Right lobe of liver (tissue), 6 donors: Measurements from ENCODE around the gene FTO. TPM values are rescaled to one million over a fixed set of nuclear protein-coding genes. Genes with fewer than 3 reads are reported as not detected.

Source experiments
- ATAC-seq, 4 donors: fragments of 200-7000 bp; cut with Tn5 transposase; one replicate each; pipeline ENCODE4 v1.9.1; 2020; ENCODE audit warnings: mild to moderate bottlenecking in 4 of 4, moderate library complexity in 4 of 4
- DNase-seq, 3 donors: peaks; one replicate each; pipeline ENCODE4 v3.0.0-alpha.2; 2020
- H3K27ac ChIP-seq, 3 donors: fragments of 200-600 bp; one replicate each; pipeline ENCODE4 v1.8.0; 2022
- H3K27me3 ChIP-seq, 2 donors: fragments of 200-600 bp; one replicate each; pipeline ENCODE4 v1.8.0; 2022
- H3K36me3 ChIP-seq, 4 donors: fragments of 200-600 bp; sonication (generic) in 1 of 4; one replicate each; pipeline versions ENCODE4 v1.5.1 to v1.8.0; 2017 to 2022; ENCODE audit warnings: control low read depth in 1 of 4
- H3K4me1 ChIP-seq, 4 donors: fragments of 200-600 bp; sonication (generic) in 1 of 4; one replicate each; pipeline versions ENCODE4 v1.5.1 to v1.8.0; 2017 to 2022; ENCODE audit warnings: control low read depth in 1 of 4
- H3K4me3 ChIP-seq, 3 donors: fragments of 200-600 bp; one replicate each; pipeline ENCODE4 v1.8.0; 2022
- H3K9me3 ChIP-seq, 4 donors: fragments of 200-600 bp; sonication (generic) in 1 of 4; one replicate each; pipeline versions ENCODE4 v1.5.1 to v1.8.0; 2017 to 2022; ENCODE audit warnings: control low read depth in 1 of 4
- CTCF ChIP-seq, 4 donors: fragments of 200-600 bp in 3 of 4; fragments of 450-650 bp in 1 of 4; IDR thresholded peaks; one replicate each; pipeline versions ENCODE4 v1.5.1 to v1.8.0; 2016 to 2022; ENCODE audit warnings: antibody characterized with exemption in 4 of 4, mild to moderate bottlenecking in 2 of 4
- POLR2A ChIP-seq: fragments of 450-650 bp; IDR thresholded peaks from one replicate; pipeline ENCODE4 v1.6.1; 2017; ENCODE audit warnings: antibody characterized with exemption, mild to moderate bottlenecking
- WGBS: methylation state at CpG from one replicate; pipeline ENCODE4 v1.1.6; 2018; ENCODE audit warnings: low coverage, low lambda C conversion rate; ENCODE audit not compliant: insufficient coverage; ENCODE audit errors: missing lambda C conversion rate; 5-methylcytosine and 5-hydroxymethylcytosine counted together
- intact Hi-C, 2 donors: fragments of 100-400 bp; cut with DNase I; formaldehyde crosslinking; loops; one replicate each; pipeline versions ENCODE4 v1.11.2 to v1.14.1; 2022
- total RNA-seq, 6 experiments: library from RNA; depleted of rRNA in 2 of 6; stranded (reverse); fragments of >200 nt in 2 of 6; fragmentation: NEBNext Ultra II Directional in 3 of 6; extraction: Animal tissue kit (Norgen Biotek cat#: 25700) in 3 of 6; gene quantifications; one replicate each; pipeline versions ENCODE4 v1.1.0 to v1.2.4, GENCODE V29; 2016 to 2023
- donor health status: DM: no; HTN: yes; CAD: no.
- donor health status: DM: no; HTN: no; CAD: no.
- donor health status: DM: no; HTN: no; CAD: no.
- donor health status: DM: no; HTN: yes; CAD: no.
- donor health status: DM: no; HTN: yes; CAD: no.

FTO gene
- total RNA-seq, 6 experiments from 2014 or later = 28.9 to 51.6 (median 33.6) TPM

DNA sequence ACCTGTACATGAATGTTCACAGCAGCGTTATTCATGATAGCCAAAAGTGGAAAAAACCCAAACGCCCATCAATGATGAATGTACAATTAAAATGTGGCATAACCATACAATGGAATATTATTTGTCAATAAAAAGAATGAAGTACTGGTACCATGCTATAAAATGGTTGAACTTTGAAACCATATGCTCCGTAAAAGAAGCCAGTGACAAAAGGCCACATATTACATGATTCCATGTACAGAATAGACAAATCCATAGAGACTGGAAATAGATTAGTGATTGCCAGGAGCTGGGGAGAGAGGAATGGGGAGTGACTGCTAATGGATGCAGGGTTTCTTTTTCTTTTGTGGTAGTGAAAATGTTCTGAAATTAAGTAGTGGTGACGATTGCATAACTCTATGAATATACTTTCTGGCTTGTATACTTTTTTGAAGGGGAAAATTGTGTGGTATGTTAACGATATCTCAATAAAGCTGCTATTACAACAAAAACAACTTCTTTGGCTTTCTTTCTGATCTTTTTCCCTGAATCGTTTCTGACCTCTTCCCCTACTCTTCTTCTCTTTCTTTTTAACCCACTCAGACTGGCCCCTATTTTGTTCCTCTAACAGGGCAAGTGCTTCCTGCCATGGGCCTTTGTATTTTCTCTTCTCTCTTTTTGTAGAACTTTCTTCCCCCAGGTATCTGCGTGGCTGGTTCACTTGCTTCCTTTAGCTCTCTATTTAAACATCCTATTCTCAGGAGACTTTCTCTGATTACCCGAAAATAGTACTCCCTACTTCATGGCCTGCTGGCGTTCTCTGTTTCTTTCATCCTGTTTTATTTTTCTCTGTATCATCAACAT lies 67.9 kb downstream of the FTO start:
- H3K27me3 ChIP-seq = no peaks in the 10 kb centered on the region
- intact Hi-C loops = no loop called here
- peaks cover 0 to 24% (median 11%) of the 10 kb centered on the region in 4 donors for H3K4me1 ChIP-seq
- no peak for DNase-seq
- H3K9me3 ChIP-seq = no peaks in the 10 kb centered on the region
- TF ChIP-seq CTCF (IDR thresholded peaks at IDR 0.05) = no peak
- no peak for TF ChIP-seq POLR2A
- no peak overlapping the region for H3K4me3 ChIP-seq
- ATAC-seq = no peak
- H3K27ac ChIP-seq = no peak overlapping the region
- WGBS = 67% methylated on average over 9 of the region's 9 CpGs
- H3K36me3 ChIP-seq = no peaks in the 10 kb centered on the region

- Histone ChIP-seq H3K27ac (no peak overlapping the region), H3K4me1 (peaks cover 0 to 33% (median 15%) of the 10 kb centered on the region in 4 donors), H3K4me3 (no peak overlapping the region), H3K36me3 (no peaks in the 10 kb centered on the region), H3K9me3 (no peaks in the 10 kb centered on the region), H3K27me3 (no peaks in the 10 kb centered on the region)
- DNase-seq = no peak
- intact Hi-C loops = no loop called here
- TF ChIP-seq POLR2A = no peak
- peak; percentile 51 to 66 (median 61) for TF ChIP-seq CTCF (IDR thresholded peaks at IDR 0.05)
- ATAC-seq = peak; percentile 80 to 91 (median 86)
- WGBS = 14% methylated on average over 5 of the region's 5 CpGs
These were observed 69.3 kb downstream of the FTO start for GRCh38 chr16:53773150-53773846.

DNA sequence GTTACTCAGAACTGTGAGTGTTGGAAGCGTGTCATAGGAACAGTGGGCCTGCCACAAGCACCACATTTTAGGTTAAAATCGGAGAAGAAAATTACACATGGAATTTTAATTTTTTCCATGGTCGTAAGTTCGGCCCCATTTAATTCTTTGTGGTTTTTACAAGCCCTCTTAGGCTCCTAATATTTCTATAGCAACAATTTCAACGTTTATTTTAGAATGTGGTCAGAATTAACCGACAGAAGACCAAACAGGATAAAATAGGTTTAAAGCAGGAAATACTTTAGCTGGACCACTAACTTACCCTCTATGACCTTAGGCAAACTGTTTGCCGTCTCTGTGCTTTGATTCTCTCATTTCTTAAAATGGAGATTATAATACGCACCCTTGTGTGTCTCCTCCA lies 69.9 kb downstream of the FTO start:
- ATAC-seq = no peak
- Histone ChIP-seq H3K27ac (no peak overlapping the region), H3K4me1 (peaks cover 0 to 33% (median 16%) of the 10 kb centered on the region in 4 donors), H3K4me3 (no peak overlapping the region), H3K27me3 (no peaks in the 10 kb centered on the region), H3K9me3 (no peaks in the 10 kb centered on the region), H3K36me3 (no peaks in the 10 kb centered on the region)
- TF ChIP-seq CTCF (IDR thresholded peaks at IDR 0.05) (no peak), POLR2A (no peak)
- 56% methylated on average over 8 of the region's 8 CpGs for WGBS
- no peak for DNase-seq
- intact Hi-C loops = no loop called here

DNA sequence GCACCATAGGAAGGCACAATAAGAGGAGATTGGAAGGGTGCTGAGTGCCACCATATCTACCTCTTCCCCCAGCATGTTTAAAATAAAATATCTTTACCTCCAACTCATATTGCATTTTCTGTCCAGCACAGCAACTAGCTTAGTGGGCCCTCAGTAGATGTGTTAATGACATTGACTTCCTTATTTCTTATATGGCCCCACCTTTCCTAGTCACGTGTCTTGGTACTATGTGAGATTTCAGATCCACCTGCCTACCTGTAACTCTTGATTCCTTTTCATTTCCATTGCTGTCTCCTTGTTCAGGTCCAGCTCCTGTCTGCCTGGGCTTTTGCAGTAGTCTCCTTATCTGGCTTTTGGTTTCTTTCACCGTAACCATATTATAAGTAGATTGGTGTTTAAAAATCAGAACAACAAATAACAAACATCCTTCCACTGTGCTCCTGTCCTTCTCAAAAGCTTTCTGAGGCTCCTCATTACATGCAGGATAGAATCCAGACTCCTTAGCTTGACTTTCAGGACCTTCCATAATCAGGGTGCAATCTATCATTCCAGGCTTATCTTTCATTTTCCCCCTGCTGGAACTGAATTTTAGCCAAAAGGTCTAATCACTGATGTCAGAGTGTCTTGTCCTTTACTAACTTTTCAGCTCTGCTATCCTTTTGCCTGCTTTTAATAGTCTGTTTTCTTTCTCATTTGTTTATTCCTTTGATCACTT lies 71.3 kb downstream of the FTO start:
- peaks cover 0 to 33% (median 16%) of the 10 kb centered on the region in 4 donors for H3K4me1 ChIP-seq
- peak in 2 of 4 donors; percentile 11 to 27 for ATAC-seq

More for the DNA sequence above, 71.3 kb downstream of the FTO start:
- TF ChIP-seq POLR2A (no peak), CTCF (IDR thresholded peaks at IDR 0.05) (no peak)
- no peak for DNase-seq
- Histone ChIP-seq H3K4me3 (no peak overlapping the region), H3K36me3 (no peaks in the 10 kb centered on the region), H3K27ac (peak overlapping the region in 1 of 3 donors; percentile 1), H3K9me3 (no peaks in the 10 kb centered on the region), H3K27me3 (no peaks in the 10 kb centered on the region)
- WGBS = 70% methylated on average over 2 of the region's 2 CpGs
- intact Hi-C loops = no loop called here
